ENCODE measurements around the gene POLR3B.

Gene POLR3B

DNA sequence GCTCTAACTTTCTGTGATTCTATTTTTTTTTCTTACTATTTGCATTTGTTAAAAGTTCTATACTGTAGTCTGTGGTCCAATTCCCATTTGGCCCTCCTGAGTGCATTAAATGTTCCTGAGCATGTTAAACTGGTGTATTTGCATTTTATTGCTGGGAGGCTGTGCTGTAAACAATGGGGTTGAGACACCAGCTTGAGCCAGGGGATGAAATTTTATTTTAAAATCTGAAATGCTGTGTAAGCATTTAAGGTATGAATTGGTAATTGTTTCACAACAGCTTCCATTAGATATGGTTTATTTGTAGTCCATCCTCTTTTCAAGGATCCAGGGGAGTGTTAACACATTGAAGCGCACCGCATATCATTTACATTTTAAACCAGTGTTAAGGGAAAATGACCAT, 135.3 kb downstream of the POLR3B start:
- no peaks in the 10 kb centered on the region for H3K9me3 ChIP-seq (ENCODE audit: control insufficient read depth, insufficient read depth, low read length)
- no peaks in the 10 kb centered on the region for H4K20me1 ChIP-seq (ENCODE audit: control insufficient read depth, insufficient read depth, low read depth, low read length)
- H3K4me2 ChIP-seq (ENCODE audit: low read length): no peak overlapping the region
- H3K4me1 ChIP-seq (ENCODE audit: control insufficient read depth, low read length): no peaks in the 10 kb centered on the region
- no peak overlapping the region for H3K4me3 ChIP-seq (ENCODE audit: low read length)
- no peak overlapping the region for H3K27ac ChIP-seq (ENCODE audit: low read depth, low read length)
- no peaks in the 10 kb centered on the region for H3F3A ChIP-seq (ENCODE audit: control insufficient read depth, insufficient read depth)
- TF ChIP-seq, protein P1, sequence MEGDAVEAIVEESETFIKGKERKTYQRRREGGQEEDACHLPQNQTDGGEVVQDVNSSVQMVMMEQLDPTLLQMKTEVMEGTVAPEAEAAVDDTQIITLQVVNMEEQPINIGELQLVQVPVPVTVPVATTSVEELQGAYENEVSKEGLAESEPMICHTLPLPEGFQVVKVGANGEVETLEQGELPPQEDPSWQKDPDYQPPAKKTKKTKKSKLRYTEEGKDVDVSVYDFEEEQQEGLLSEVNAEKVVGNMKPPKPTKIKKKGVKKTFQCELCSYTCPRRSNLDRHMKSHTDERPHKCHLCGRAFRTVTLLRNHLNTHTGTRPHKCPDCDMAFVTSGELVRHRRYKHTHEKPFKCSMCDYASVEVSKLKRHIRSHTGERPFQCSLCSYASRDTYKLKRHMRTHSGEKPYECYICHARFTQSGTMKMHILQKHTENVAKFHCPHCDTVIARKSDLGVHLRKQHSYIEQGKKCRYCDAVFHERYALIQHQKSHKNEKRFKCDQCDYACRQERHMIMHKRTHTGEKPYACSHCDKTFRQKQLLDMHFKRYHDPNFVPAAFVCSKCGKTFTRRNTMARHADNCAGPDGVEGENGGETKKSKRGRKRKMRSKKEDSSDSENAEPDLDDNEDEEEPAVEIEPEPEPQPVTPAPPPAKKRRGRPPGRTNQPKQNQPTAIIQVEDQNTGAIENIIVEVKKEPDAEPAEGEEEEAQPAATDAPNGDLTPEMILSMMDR (IDR thresholded peaks at IDR 0.05; ENCODE audit: low read depth, low read length, poor library complexity, severe bottlenecking): no peak
- TF ChIP-seq EZH2phosphoT487 (IDR thresholded peaks at IDR 0.05; ENCODE audit: borderline replicate concordance, low read length): no peak
- no peaks in the 10 kb centered on the region for H3K9me2 ChIP-seq (replicated peaks; ENCODE audit: control insufficient read depth, low read length)
- no peaks in the 10 kb centered on the region for H3K79me2 ChIP-seq (ENCODE audit: control insufficient read depth, low read length)
- no peaks in the 10 kb centered on the region for H3K27me3 ChIP-seq (ENCODE audit: control insufficient read depth, low read length)
- peaks cover 7% of the 10 kb centered on the region; the same call in 1 of the 2 replicates for H3K36me3 ChIP-seq (ENCODE audit: control insufficient read depth, low read length)

DNA sequence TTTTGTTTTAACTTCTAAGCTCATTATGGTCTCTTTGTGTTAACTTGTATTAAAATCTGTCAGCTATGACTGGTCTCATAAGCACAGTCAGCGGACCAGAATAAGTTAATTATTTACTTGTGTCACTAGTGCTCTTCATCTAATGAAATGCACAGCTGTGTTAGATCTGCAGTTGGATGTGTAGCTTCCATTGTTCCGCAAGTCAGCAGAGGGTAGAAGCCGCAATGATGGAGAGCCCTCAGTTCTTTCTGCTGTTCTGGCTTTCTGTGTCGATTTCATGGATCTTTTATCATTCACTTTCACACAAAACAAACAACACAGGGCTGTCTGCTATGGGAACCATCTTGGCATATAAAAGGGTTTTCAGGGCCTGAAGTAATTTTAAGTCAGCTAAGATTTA, 136.0 kb downstream of the POLR3B start:
- peaks cover 9% of the 10 kb centered on the region; the same call in 1 of the 2 replicates for H3K36me3 ChIP-seq (ENCODE audit: control insufficient read depth, low read length)
- no peaks in the 10 kb centered on the region for H4K20me1 ChIP-seq (ENCODE audit: control insufficient read depth, insufficient read depth, low read depth, low read length)
- no peaks in the 10 kb centered on the region for H3K4me1 ChIP-seq (ENCODE audit: control insufficient read depth, low read length)
- TF ChIP-seq EZH2phosphoT487 (IDR thresholded peaks at IDR 0.05; ENCODE audit: borderline replicate concordance, low read length): no peak
- TF ChIP-seq, protein P1 (IDR thresholded peaks at IDR 0.05; ENCODE audit: low read depth, low read length, poor library complexity, severe bottlenecking): no peak
- H3K4me3 ChIP-seq (ENCODE audit: low read length): no peak overlapping the region
- no peaks in the 10 kb centered on the region for H3F3A ChIP-seq (ENCODE audit: control insufficient read depth, insufficient read depth)
- H3K4me2 ChIP-seq (ENCODE audit: low read length): no peak overlapping the region
- H3K9me3 ChIP-seq (ENCODE audit: control insufficient read depth, insufficient read depth, low read length): no peaks in the 10 kb centered on the region
- H3K79me2 ChIP-seq (ENCODE audit: control insufficient read depth, low read length): no peaks in the 10 kb centered on the region
- H3K9me2 ChIP-seq (replicated peaks; ENCODE audit: control insufficient read depth, low read length): no peaks in the 10 kb centered on the region
- no peaks in the 10 kb centered on the region for H3K27me3 ChIP-seq (ENCODE audit: control insufficient read depth, low read length)
- H3K27ac ChIP-seq (ENCODE audit: low read depth, low read length): no peak overlapping the region

DNA sequence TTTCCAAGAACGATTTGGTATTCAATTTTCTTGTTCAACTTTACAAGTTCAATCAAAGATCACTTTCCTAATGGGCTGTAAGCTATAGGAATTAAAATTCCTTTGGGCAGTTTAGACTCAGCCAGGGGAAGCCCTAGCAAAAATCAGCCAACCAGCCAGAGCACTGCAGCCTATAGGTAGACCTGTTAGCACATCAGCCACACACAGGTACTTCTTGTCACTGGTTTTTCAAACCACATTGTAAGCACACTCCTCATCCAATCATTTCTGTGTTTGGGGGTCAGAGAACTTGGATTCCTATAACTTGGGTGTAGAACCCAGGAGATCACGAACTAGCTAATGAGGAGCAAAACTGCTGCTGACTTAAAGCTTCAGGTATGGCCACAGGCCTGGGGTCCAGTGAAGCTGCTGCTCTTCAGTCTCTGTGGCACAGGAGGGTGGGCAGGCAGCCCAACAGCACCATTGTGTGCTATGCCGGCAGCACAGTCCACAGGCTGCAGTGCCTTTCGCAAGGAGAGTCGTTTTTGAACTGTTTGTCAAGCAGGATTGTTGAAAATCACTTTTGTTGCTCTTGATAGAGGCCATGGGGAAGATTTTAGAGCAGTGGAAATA, 137.9 kb downstream of the POLR3B start:
- Histone ChIP-seq H4K20me1 (ENCODE audit: control insufficient read depth, insufficient read depth, low read depth, low read length) (no peaks in the 10 kb centered on the region), H3K79me2 (ENCODE audit: control insufficient read depth, low read length) (no peaks in the 10 kb centered on the region), H3K9me2 (replicated peaks; ENCODE audit: control insufficient read depth, low read length) (no peaks in the 10 kb centered on the region), H3K27ac (ENCODE audit: low read depth, low read length) (no peak overlapping the region), H3K36me3 (ENCODE audit: control insufficient read depth, low read length) (peaks cover 14% of the 10 kb centered on the region; the same call in 1 of the 2 replicates), H3K4me3 (ENCODE audit: low read length) (no peak overlapping the region), H3K4me1 (ENCODE audit: control insufficient read depth, low read length) (no peaks in the 10 kb centered on the region), H3K9me3 (ENCODE audit: control insufficient read depth, insufficient read depth, low read length) (no peaks in the 10 kb centered on the region), H3K4me2 (ENCODE audit: low read length) (no peak overlapping the region), H3K27me3 (ENCODE audit: control insufficient read depth, low read length) (no peaks in the 10 kb centered on the region), H3F3A (ENCODE audit: control insufficient read depth, insufficient read depth) (no peaks in the 10 kb centered on the region)
- TF ChIP-seq, protein P1 (IDR thresholded peaks at IDR 0.05; ENCODE audit: low read depth, low read length, poor library complexity, severe bottlenecking): no peak
- no peak for TF ChIP-seq EZH2phosphoT487 (IDR thresholded peaks at IDR 0.05; ENCODE audit: borderline replicate concordance, low read length)

All from DOHH2 (cell line).